Gastroesophageal sphincter (tissue), 3 donors: ENCODE results near the gene KHDC4.

Experiments used
- CTCF ChIP-seq, 4 experiments: fragments of 200-600 bp in 2 of 4; fragments of 450-650 bp in 2 of 4; sonication (generic) in 1 of 4; IDR thresholded peaks; one replicate each; pipeline ENCODE4 v1.5.1; 2017 to 2019; ENCODE audit warnings: antibody characterized with exemption in 4 of 4, mild to moderate bottlenecking in 2 of 4, moderate library complexity in 2 of 4
- EP300 ChIP-seq: sonication (generic); formaldehyde crosslinking; IDR thresholded peaks from one replicate; pipeline ENCODE4 v1.6.1; 2017; ENCODE audit warnings: antibody characterized with exemption, mild to moderate bottlenecking
- POLR2A ChIP-seq, 2 donors: fragments of 450-650 bp; IDR thresholded peaks; one replicate each; pipeline ENCODE4 v1.6.1; 2017; ENCODE audit warnings: antibody characterized with exemption in 2 of 2, mild to moderate bottlenecking in 2 of 2, moderate library complexity in 1 of 2

- TF ChIP-seq CTCF (IDR thresholded peaks at IDR 0.05) (no peak), POLR2A (IDR thresholded peaks at IDR 0.05) (no peak), EP300 (no peak)
Observed at GRCh38 chr1:155882766-155883165, 51.4 kb downstream of the KHDC4 start.
